Keratinocyte (primary cell): ENCODE measurements around the gene CATSPERE. TPM values are rescaled to one million over a fixed set of nuclear protein-coding genes. Genes with fewer than 3 reads are reported as not detected.
A peak's percentile ranks its signal among the peaks of the same experiment; 100 is the strongest.

Experiments
- DNase-seq: peaks from one replicate; pipeline ENCODE4 v3.0.0-alpha.2; 2011; ENCODE audit warnings: low read depth, missing footprints, low spot score
- FAIRE-seq: peaks from 2 replicates; lab custom pipeline; 2011; peaks lifted over from hg19 to GRCh38; lab: Jason Lieb, UNC
- H2AFZ ChIP-seq: 2 replicates; pipeline ENCODE4 v1.6.0; 2012; ENCODE audit warnings: low read length, control low read depth, inconsistent platforms; ENCODE audit not compliant: control insufficient read depth
- H3K27ac ChIP-seq: 2 replicates; pipeline ENCODE4 v1.5.1; 2011; ENCODE audit warnings: low read length; ENCODE audit not compliant: control insufficient read depth, insufficient read depth
- H3K27me3 ChIP-seq: 3 replicates; pipeline ENCODE4 v1.6.0; 2011; ENCODE audit warnings: low read length; ENCODE audit not compliant: control insufficient read depth, insufficient read depth; ENCODE audit errors: extremely low read depth
- H3K36me3 ChIP-seq, 2 experiments: 2 replicates in 1 of 2; 3 replicates in 1 of 2; pipeline ENCODE4 v1.5.1; 2011; ENCODE audit warnings: low read length in 2 of 2, mild to moderate bottlenecking in 1 of 2; ENCODE audit not compliant: control insufficient read depth in 2 of 2, insufficient read depth in 2 of 2; ENCODE audit errors: extremely low read depth in 1 of 2
- H3K4me1 ChIP-seq: 3 replicates; pipeline ENCODE4 v1.5.1; 2011; ENCODE audit warnings: low read length; ENCODE audit not compliant: control insufficient read depth, insufficient read depth; ENCODE audit errors: extremely low read depth
- H3K4me2 ChIP-seq: 3 replicates; pipeline ENCODE4 v1.6.0; 2011; ENCODE audit warnings: low read depth, low read length; ENCODE audit not compliant: control insufficient read depth, insufficient read depth; ENCODE audit errors: extremely low read depth
- H3K4me3 ChIP-seq, 3 experiments: fragments of 200-600 bp in 1 of 3; sonication (generic) in 1 of 3; 2 replicates in 2 of 3; 3 replicates in 1 of 3; pipeline ENCODE4 v1.5.1; 2011 to 2016; ENCODE audit warnings: low read length in 3 of 3, mild to moderate bottlenecking in 3 of 3, control low read depth in 2 of 3, inconsistent platforms in 1 of 3, low read depth in 1 of 3, mixed read lengths in 1 of 3, mixed run types in 1 of 3, moderate library complexity in 1 of 3; ENCODE audit not compliant: control insufficient read depth in 2 of 3, insufficient read depth in 2 of 3; ENCODE audit errors: extremely low read depth in 1 of 3
- H3K79me2 ChIP-seq: 2 replicates; pipeline ENCODE4 v1.6.0; 2012; ENCODE audit warnings: low read length; ENCODE audit not compliant: control insufficient read depth, insufficient read depth
- H3K9ac ChIP-seq: 3 replicates; pipeline ENCODE4 v1.6.0; 2011; ENCODE audit warnings: low read length; ENCODE audit not compliant: control insufficient read depth, insufficient read depth; ENCODE audit errors: extremely low read depth
- H3K9me1 ChIP-seq: 3 replicates; pipeline ENCODE4 v1.6.0; 2011; ENCODE audit warnings: low read length; ENCODE audit not compliant: control insufficient read depth, insufficient read depth; ENCODE audit errors: extremely low read depth
- H3K9me3 ChIP-seq: 2 replicates; pipeline ENCODE4 v1.5.1; 2012; ENCODE audit warnings: low read depth, low read length; ENCODE audit not compliant: control insufficient read depth
- H4K20me1 ChIP-seq: 3 replicates; pipeline ENCODE4 v1.6.0; 2011; ENCODE audit warnings: low read length; ENCODE audit not compliant: control insufficient read depth, insufficient read depth; ENCODE audit errors: extremely low read depth
- CTCF ChIP-seq, 3 experiments: IDR thresholded peaks in 1 of 3; conservative IDR thresholded peaks in 1 of 3; optimal IDR thresholded peaks in 1 of 3; 2 replicates in 2 of 3; 3 replicates in 1 of 3; pipeline versions ENCODE3 to v1.5.1; 2011; ENCODE audit warnings: low read length in 3 of 3, mild to moderate bottlenecking in 3 of 3, moderate library complexity in 2 of 3, control low read depth in 1 of 3, inconsistent platforms in 1 of 3; ENCODE audit not compliant: insufficient read depth in 2 of 3; ENCODE audit errors: extremely low read depth in 1 of 3
- EZH2 ChIP-seq: IDR thresholded peaks from one replicate; pipeline ENCODE4 v1.6.1; 2012; ENCODE audit warnings: inconsistent platforms, mild to moderate bottlenecking, low read length, moderate library complexity
- dilution Hi-C: fragments of 300-500 bp; cut with MboI; formaldehyde crosslinking; loops from one replicate; pipeline ENCODE4 v1.7.0; 2020; ENCODE audit warnings: low sequenced_read_pairs; ENCODE audit not compliant: extremely low pct_ligation_motif_present
- polyA minus RNA-seq, 3 experiments: library from RNA; depleted of rRNA, polyadenylated mRNA; stranded (reverse); fragments of >200 nt; gene quantifications; 1 replicate in 1 of 3; 2 replicates in 1 of 3; 3 replicates in 1 of 3; pipeline ENCODE4 v1.2.3, GENCODE V29; 2011
- polyA plus RNA-seq, 5 experiments: library from polyadenylated mRNA; depleted of rRNA in 3 of 5; stranded (reverse) in 3 of 5; stranded (forward) in 1 of 5; unstranded in 1 of 5; fragments of >200 nt; gene quantifications; 1 replicate in 1 of 5; 2 replicates in 3 of 5; 3 replicates in 1 of 5; pipeline versions ENCODE4 v1.2.1 to v1.2.3, GENCODE V29; 2011 to 2012; ENCODE audit warnings: missing spikeins in 2 of 5, low read depth in 1 of 5, low replicate concordance in 1 of 5

CATSPERE gene, protein sequence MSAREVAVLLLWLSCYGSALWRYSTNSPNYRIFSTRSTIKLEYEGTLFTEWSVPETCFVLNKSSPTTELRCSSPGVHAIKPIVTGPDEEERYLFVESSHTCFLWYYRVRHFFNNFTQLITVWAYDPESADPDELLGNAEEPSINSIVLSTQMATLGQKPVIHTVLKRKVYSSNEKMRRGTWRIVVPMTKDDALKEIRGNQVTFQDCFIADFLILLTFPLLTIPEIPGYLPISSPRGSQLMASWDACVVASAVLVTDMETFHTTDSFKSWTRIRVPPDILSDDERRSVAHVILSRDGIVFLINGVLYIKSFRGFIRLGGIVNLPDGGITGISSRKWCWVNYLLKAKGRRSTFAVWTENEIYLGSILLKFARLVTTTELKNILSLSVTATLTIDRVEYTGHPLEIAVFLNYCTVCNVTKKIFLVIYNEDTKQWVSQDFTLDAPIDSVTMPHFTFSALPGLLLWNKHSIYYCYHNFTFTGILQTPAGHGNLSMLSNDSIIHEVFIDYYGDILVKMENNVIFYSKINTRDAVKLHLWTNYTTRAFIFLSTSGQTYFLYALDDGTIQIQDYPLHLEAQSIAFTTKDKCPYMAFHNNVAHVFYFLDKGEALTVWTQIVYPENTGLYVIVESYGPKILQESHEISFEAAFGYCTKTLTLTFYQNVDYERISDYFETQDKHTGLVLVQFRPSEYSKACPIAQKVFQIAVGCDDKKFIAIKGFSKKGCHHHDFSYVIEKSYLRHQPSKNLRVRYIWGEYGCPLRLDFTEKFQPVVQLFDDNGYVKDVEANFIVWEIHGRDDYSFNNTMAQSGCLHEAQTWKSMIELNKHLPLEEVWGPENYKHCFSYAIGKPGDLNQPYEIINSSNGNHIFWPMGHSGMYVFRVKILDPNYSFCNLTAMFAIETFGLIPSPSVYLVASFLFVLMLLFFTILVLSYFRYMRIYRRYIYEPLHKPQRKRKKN
- polyA plus RNA-seq (0.12 to 0.64 TPM (median 0.42 TPM) in 3 replicates), polyA minus RNA-seq (0.56 to 2.6 TPM in 2 of 3 replicates, not detected in the other)
- polyA plus RNA-seq (2011; ENCODE audit: low read depth), result not detected
- 0.06 and 0.32 TPM in 2 replicates for polyA plus RNA-seq (2011; cell fraction: cytosol; rRNA removed)
- 1.3 and 2.2 TPM in 2 replicates for polyA plus RNA-seq (2011; cell fraction: nucleus; rRNA removed)
- 0.22 and 0.27 TPM in 2 replicates for polyA plus RNA-seq (2012; ENCODE audit: low replicate concordance)
- polyA minus RNA-seq (2011; cell fraction: cytosol; rRNA and poly(A)+ RNA removed), result not detected
- polyA minus RNA-seq (2011; cell fraction: nucleus; rRNA and poly(A)+ RNA removed), result 1.1 and 3.0 TPM in 2 replicates

DNA sequence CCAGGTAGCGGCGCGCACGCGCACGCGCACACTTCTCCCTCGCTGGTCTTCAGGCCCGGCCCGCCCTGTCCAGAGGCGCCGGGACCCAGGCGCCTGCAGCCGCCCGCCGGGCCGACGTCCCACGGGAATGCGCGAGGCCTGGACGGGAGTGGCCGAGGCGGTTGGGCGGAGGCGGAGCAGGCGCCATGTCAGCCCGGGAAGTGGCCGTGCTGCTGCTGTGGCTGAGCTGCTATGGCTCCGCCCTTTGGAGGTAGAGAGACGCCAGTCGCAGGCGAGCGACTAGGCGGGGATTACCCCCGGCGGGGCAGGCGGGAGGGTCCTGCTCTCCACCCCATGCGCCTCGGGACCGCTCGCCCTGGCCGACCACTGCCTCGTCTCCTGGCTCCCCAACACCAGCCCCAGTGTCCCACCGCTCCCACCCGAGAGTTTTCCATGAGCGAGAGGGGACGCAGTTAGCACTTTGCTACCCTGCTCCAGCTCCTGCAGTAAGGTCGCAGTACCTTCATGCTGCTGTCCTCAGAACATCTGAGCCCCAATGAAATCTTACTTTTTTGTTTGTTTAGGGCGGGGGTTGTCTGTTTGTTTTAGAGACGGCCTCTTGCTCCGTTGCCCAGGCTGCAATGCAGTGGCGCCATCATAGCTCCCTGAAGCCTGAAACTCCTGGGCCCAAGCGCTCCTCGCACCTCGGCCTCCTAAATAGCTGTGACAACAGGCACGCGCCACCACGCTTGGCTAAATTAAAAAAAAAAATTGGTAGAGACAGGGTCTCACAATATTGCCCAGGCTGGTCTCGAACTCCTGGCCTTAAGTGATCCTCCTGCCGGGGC lies at the start of gene CATSPERE:
Gene CATSPERE, plus strand, starts transcription at position 29 of the 827 bp plus-strand sequence. Its CDS starts 157 bp downstream, at position 186.
- TF ChIP-seq CTCF (optimal IDR thresholded peaks at IDR 0.05 in 1 of 3, IDR thresholded peaks at IDR 0.05 in 1 of 3, conservative IDR thresholded peaks at IDR 0.05 in 1 of 3; ENCODE audit: extremely low read depth in 1 of 3, insufficient read depth in 2 of 3, low read length in 3 of 3) (no peak), EZH2 (no peak)
- no peaks in the 10 kb centered on the region for H4K20me1 ChIP-seq
- H3K4me3 ChIP-seq, result peak within 1 kb of the TSS; percentile 44 to 76 (median 67)
- no peaks in the 10 kb centered on the region for H3K79me2 ChIP-seq
- peak within 1 kb of the TSS; percentile 47 for H3K27ac ChIP-seq
- H3K9ac ChIP-seq, result peak within 1 kb of the TSS; percentile 72
- no peaks in the 10 kb centered on the region for H3K9me3 ChIP-seq
- H3K4me2 ChIP-seq, result peak within 1 kb of the TSS; percentile 90
- no peak for FAIRE-seq
- no peaks in the 10 kb centered on the region for H3K9me1 ChIP-seq
- dilution Hi-C loops, result no loop called here
- peaks cover 6% of the 10 kb centered on the region for H3K4me1 ChIP-seq
- peak; percentile 19 for DNase-seq
- H3K27me3 ChIP-seq, result no peaks in the 10 kb centered on the region
- peak within 1 kb of the TSS; percentile 99 for H2AFZ ChIP-seq
- H3K36me3 ChIP-seq, result no peaks in the 10 kb centered on the region

DNA sequence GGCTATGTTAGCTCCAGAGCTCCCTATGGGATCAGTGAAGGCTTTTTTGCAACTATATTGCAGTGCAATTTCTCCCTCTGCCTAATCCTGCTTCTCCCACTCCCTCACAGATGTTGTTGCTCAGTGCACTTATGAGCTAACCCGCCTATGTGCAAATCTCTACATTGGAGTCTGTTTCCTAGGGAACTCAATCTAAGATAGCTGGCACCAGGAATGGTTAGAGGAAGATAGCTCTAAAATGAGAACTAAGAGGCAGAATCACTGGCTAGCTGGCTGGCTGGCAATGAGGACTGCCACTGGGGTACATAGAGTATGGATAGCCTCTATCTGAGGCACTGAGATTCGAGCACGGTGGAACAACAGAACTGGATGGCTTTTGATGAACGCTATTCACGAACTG lies 48.9 kb upstream of the CATSPERE start:
- Histone ChIP-seq H3K36me3 (peaks cover 16 to 25% of the 10 kb centered on the region in 2 experiments), H2AFZ (no peak overlapping the region), H3K27ac (no peak overlapping the region), H3K9me3 (no peaks in the 10 kb centered on the region), H4K20me1 (no peaks in the 10 kb centered on the region), H3K4me3 (no peak overlapping the region), H3K9me1 (no peaks in the 10 kb centered on the region), H3K27me3 (no peaks in the 10 kb centered on the region), H3K4me1 (peaks cover 9% of the 10 kb centered on the region), H3K9ac (no peak overlapping the region), H3K79me2 (no peaks in the 10 kb centered on the region), H3K4me2 (no peak overlapping the region)
- DNase-seq (no peak), FAIRE-seq (no peak)
- TF ChIP-seq CTCF (optimal IDR thresholded peaks at IDR 0.05 in 1 of 3, IDR thresholded peaks at IDR 0.05 in 1 of 3, conservative IDR thresholded peaks at IDR 0.05 in 1 of 3; ENCODE audit: extremely low read depth in 1 of 3, insufficient read depth in 2 of 3, low read length in 3 of 3), result no peak
- TF ChIP-seq EZH2, result no peak
- dilution Hi-C loops, result no loop called here
